K562 (cell line): ENCODE results near the gene ZNRF1. TPM values are rescaled to one million over a fixed set of nuclear protein-coding genes. Genes with fewer than 3 reads are reported as not detected.

Experiments used
- ATAC-seq: fragments of 200-7000 bp; cut with Tn5 transposase; 3 replicates; pipeline ENCODE4 v1.9.1; 2020; ENCODE audit warnings: moderate library complexity
- BruUV-seq: library from RNA; stranded (reverse); fragments of 400-500 nt; replicated peaks from 2 replicates; lab custom pipeline; 2021; lab: Mats Ljungman, UMichigan
- CTCF ChIA-PET: fragments of 300-600 bp; formaldehyde crosslinking; extraction: SDS; loops from one replicate; lab custom pipeline; 2021; ENCODE audit warnings: low intra/inter-chr PET ratio; lab: Yijun Ruan, JAX
- POLR2A ChIA-PET: fragments of 300-600, 350-650 bp; sonication (Branson Sonifier 250); formaldehyde crosslinking; extraction: SDS; loops from one replicate; lab custom pipeline; 2021; ENCODE audit warnings: antibody characterized with exemption, inconsistent platforms; lab: Yijun Ruan, JAX
- DNase-seq, 4 experiments: peaks; one replicate each; pipeline versions ENCODE4 v3.0.0 to v3.0.0-alpha.2; 2011 to 2018; ENCODE audit warnings: low spot score in 3 of 4, mixed read lengths in 3 of 4; ENCODE audit errors: extremely low read depth in 1 of 4
- FAIRE-seq: peaks from 2 replicates; lab custom pipeline; 2011; peaks lifted over from hg19 to GRCh38; lab: Jason Lieb, UNC
- H2AFZ ChIP-seq: 2 replicates; pipeline ENCODE4 v1.6.0; 2011; ENCODE audit warnings: low read depth, low read length, control low read depth, inconsistent platforms
- H3K27ac ChIP-seq: fragments of 200-600 bp; 3 replicates; pipeline ENCODE4 v1.8.0; 2011; ENCODE audit warnings: low read depth, mild to moderate bottlenecking, control low read depth, inconsistent platforms, low read length, moderate library complexity, mixed read lengths; ENCODE audit errors: extremely low read depth
- H3K27me3 ChIP-seq, 2 experiments: fragments of 300-600 bp in 1 of 2; 2 replicates in 1 of 2; 3 replicates in 1 of 2; pipeline versions ENCODE4 v1.6.0 to v1.8.0; 2011; ENCODE audit warnings: inconsistent platforms in 2 of 2, low read length in 2 of 2, mild to moderate bottlenecking in 1 of 2, mixed read lengths in 1 of 2, moderate library complexity in 1 of 2; ENCODE audit not compliant: control insufficient read depth in 2 of 2, insufficient read depth in 2 of 2
- H3K36me3 ChIP-seq: fragments of 300-600 bp; 3 replicates; pipeline ENCODE4 v1.8.0; 2011; ENCODE audit warnings: mild to moderate bottlenecking, low read length, inconsistent platforms; ENCODE audit not compliant: control insufficient read depth, insufficient read depth
- H3K4me1 ChIP-seq, 2 experiments: fragments of 200-600 bp in 1 of 2; replicated peaks in 1 of 2; 2 replicates in 1 of 2; 3 replicates in 1 of 2; pipeline versions ENCODE4 v1.5.1 to v1.8.0; 2011; ENCODE audit warnings: inconsistent platforms in 2 of 2, low read length in 2 of 2, mild to moderate bottlenecking in 1 of 2, mixed read lengths in 1 of 2, moderate library complexity in 1 of 2; ENCODE audit not compliant: control insufficient read depth in 2 of 2, insufficient read depth in 2 of 2
- H3K4me2 ChIP-seq: 2 replicates; pipeline ENCODE4 v1.6.1; 2011; ENCODE audit warnings: low read length, control low read depth, inconsistent platforms, mixed read lengths; ENCODE audit not compliant: insufficient read depth
- H3K4me3 ChIP-seq: fragments of 200-600 bp; sonication (generic), shearing (Covaris generic); 2 replicates; pipeline ENCODE4 v1.5.1; 2016; ENCODE audit warnings: control low read depth, inconsistent platforms
- H3K79me2 ChIP-seq: fragments of 200-600 bp; 3 replicates; pipeline ENCODE4 v1.8.0; 2011; ENCODE audit warnings: low read length, inconsistent platforms; ENCODE audit not compliant: control insufficient read depth, insufficient read depth
- H3K9ac ChIP-seq, 2 experiments: 2 replicates each; pipeline versions ENCODE4 v1.6.0 to v1.6.1; 2011; ENCODE audit warnings: low read depth in 2 of 2, low read length in 2 of 2, control low read depth in 1 of 2, inconsistent platforms in 1 of 2, mild to moderate bottlenecking in 1 of 2, mixed read lengths in 1 of 2; ENCODE audit not compliant: insufficient read depth in 1 of 2
- H3K9me1 ChIP-seq: one replicate; pipeline ENCODE4 v1.6.0; 2011; ENCODE audit warnings: inconsistent platforms, mild to moderate bottlenecking, low read length, moderate library complexity; ENCODE audit not compliant: control insufficient read depth, insufficient read depth
- H3K9me3 ChIP-seq: replicated peaks from 2 replicates; pipeline ENCODE4 v1.5.1; 2011; ENCODE audit warnings: low read depth, low read length, inconsistent platforms; ENCODE audit not compliant: control insufficient read depth, insufficient read depth
- H4K20me1 ChIP-seq: replicated peaks from 2 replicates; pipeline ENCODE4 v1.6.1; 2011; ENCODE audit warnings: low read length, inconsistent platforms, mixed read lengths; ENCODE audit not compliant: control insufficient read depth, insufficient read depth
- E2F6 ChIP-seq, 2 experiments: IDR thresholded peaks; 2 replicates each; pipeline ENCODE4 v1.6.1; 2011; ENCODE audit warnings: borderline replicate concordance in 1 of 2, control low read depth in 1 of 2, low read depth in 1 of 2, low read length in 1 of 2, mild to moderate bottlenecking in 1 of 2, mixed read lengths in 1 of 2, moderate library complexity in 1 of 2; ENCODE audit not compliant: insufficient read depth in 1 of 2, insufficient read length in 1 of 2, poor library complexity in 1 of 2, severe bottlenecking in 1 of 2; ENCODE audit errors: extremely low read depth in 1 of 2
- MYNN ChIP-seq, 2 experiments: sonication (generic); formaldehyde crosslinking in 1 of 2; IDR thresholded peaks; 2 replicates each; pipeline versions ENCODE4 v1.5.0 to v1.6.1; 2016 to 2020; ENCODE audit warnings: antibody characterized with exemption in 1 of 2, missing genetic modification reagents in 1 of 2
- NFE2 ChIP-seq: IDR thresholded peaks from 2 replicates; pipeline ENCODE4 v1.6.1; 2014; ENCODE audit warnings: antibody characterized with exemption, low read depth
- POLR2G ChIP-seq: fragments of 200-400 bp; formaldehyde crosslinking; IDR thresholded peaks from 2 replicates; pipeline ENCODE4 v1.6.1; 2017; ENCODE audit warnings: low read depth, mild to moderate bottlenecking, antibody characterized with exemption, low read length, moderate library complexity
- RBM22 ChIP-seq: fragments of 200-400 bp; formaldehyde crosslinking; IDR thresholded peaks from 2 replicates; pipeline ENCODE4 v1.6.1; 2018; ENCODE audit warnings: low read length, low read depth; ENCODE audit not compliant: poor library complexity, severe bottlenecking
- VEZF1 ChIP-seq: fragments of 200-800 bp; sonication (Bioruptor generic); IDR thresholded peaks from 2 replicates; pipeline ENCODE4 v1.6.1; 2017; ENCODE audit warnings: missing genetic modification characterization, missing compliant biosample characterization
- WGBS: fragments of 100-300 bp; shearing (Covaris generic); methylation state at CpG from one replicate; pipeline ENCODE4 v1.1.6; 2016; ENCODE audit warnings: low coverage, mixed read lengths; ENCODE audit not compliant: insufficient coverage; ENCODE audit errors: missing lambda C conversion rate; 5-methylcytosine and 5-hydroxymethylcytosine counted together
- in situ Hi-C: fragments of 300-500 bp; cut with MboI; formaldehyde crosslinking; loops from 4 replicates; pipeline ENCODE4 v1.15.0; 2018; ENCODE audit warnings: inconsistent platforms, mixed read lengths
- intact Hi-C: fragments of 100-400 bp; cut with micrococcal nuclease; formaldehyde crosslinking; loops from 2 replicates; pipeline ENCODE4 v1.14.2; 2022
- polyA plus RNA-seq, 8 experiments: library from polyadenylated mRNA; depleted of rRNA in 4 of 8; stranded (reverse) in 5 of 8; unstranded in 3 of 8; fragments of >200 nt; fragmentation: Nextera tagmentation in 2 of 8; fragmentation: Illumina TruSeq in 1 of 8; extraction: Ambion mirVana in 2 of 8; extraction: Trizol in 1 of 8; gene quantifications; 2 replicates each; pipeline versions ENCODE4 v1.2.1 to v1.2.3, GENCODE V29; 2011 to 2014; ENCODE audit warnings: inconsistent platforms in 1 of 8, missing spikeins in 1 of 8
- total RNA-seq, 7 experiments: library from RNA; depleted of rRNA in 6 of 7; stranded (reverse); fragments of >200 nt in 6 of 7; fragmentation: Illumina TruSeq in 2 of 7; extraction: Trizol in 2 of 7; gene quantifications; 2 replicates each; pipeline versions ENCODE4 v1.2.1 to v1.2.3, GENCODE V29; 2011 to 2021; ENCODE audit warnings: low replicate concordance in 1 of 7
- TF ChIP-seq, protein P1 (sequence below): fragments of 450-650 bp; IDR thresholded peaks from 2 replicates; pipeline ENCODE4 v1.6.1; 2016; ENCODE audit warnings: mild to moderate bottlenecking

Gene ZNRF1
- total and polyA plus RNA-seq, 9 of the 15 experiments (the other 6 are each of a cell fraction or from before 2014, with no cell fraction given) = 9.5 to 37.7 (median 20.0) TPM

GRCh38 chr16:75108792-75109731, 110.2 kb downstream of the ZNRF1 start:
- H2AFZ ChIP-seq = no peak overlapping the region

More at GRCh38 chr16:75108792-75109731, 110.2 kb downstream of the ZNRF1 start:
- no peak for ATAC-seq
- WGBS = 77% methylated on average over 25 of the region's 27 CpGs
- H3K4me3 ChIP-seq = no peak overlapping the region
- H3K27ac ChIP-seq = no peak overlapping the region
- peaks cover 21% of the 10 kb centered on the region; the same call in 2 of the 3 replicates for H3K36me3 ChIP-seq
- H3K9ac ChIP-seq = peak overlapping the region in 1 of 2 experiments; percentile 68; a peak in 2 of 4 replicates
- H3K27me3 ChIP-seq = no peaks in the 10 kb centered on the region
- H3K9me1 ChIP-seq = peaks cover 3% of the 10 kb centered on the region
- DNase-seq = no peak
- peaks cover 11 to 56% of the 10 kb centered on the region in 2 experiments; a peak in 4 of 5 replicates for H3K4me1 ChIP-seq
- H3K79me2 ChIP-seq = no peaks in the 10 kb centered on the region
- no TSS peak for BruUV-seq
- no peak overlapping the region for H3K4me2 ChIP-seq
- TF ChIP-seq POLR2G (peak; percentile 46; the same call in 1 of the 2 replicates), NFE2 (0 out of 2 replicates have a peak, but pooled peaks have one; percentile 19), VEZF1 (CRISPR knock-in tag) (peak; percentile 64; the same call in 1 of the 2 replicates), MYNN (IDR thresholded peaks at IDR 0.05) (0 out of 2 replicates have a peak, but pooled peaks have one; percentile 14), MYNN (CRISPR knock-in tag; IDR thresholded peaks at IDR 0.05) (no peak), RBM22 (peak; percentile 75), E2F6 (IDR thresholded peaks at IDR 0.05; ENCODE audit: borderline replicate concordance in 1 of 2, extremely low read depth in 1 of 2, insufficient read depth in 1 of 2, insufficient read length in 1 of 2, low read depth in 1 of 2, low read length in 1 of 2, poor library complexity in 1 of 2, severe bottlenecking in 1 of 2) (no peak)
- TF ChIP-seq, protein P1, sequence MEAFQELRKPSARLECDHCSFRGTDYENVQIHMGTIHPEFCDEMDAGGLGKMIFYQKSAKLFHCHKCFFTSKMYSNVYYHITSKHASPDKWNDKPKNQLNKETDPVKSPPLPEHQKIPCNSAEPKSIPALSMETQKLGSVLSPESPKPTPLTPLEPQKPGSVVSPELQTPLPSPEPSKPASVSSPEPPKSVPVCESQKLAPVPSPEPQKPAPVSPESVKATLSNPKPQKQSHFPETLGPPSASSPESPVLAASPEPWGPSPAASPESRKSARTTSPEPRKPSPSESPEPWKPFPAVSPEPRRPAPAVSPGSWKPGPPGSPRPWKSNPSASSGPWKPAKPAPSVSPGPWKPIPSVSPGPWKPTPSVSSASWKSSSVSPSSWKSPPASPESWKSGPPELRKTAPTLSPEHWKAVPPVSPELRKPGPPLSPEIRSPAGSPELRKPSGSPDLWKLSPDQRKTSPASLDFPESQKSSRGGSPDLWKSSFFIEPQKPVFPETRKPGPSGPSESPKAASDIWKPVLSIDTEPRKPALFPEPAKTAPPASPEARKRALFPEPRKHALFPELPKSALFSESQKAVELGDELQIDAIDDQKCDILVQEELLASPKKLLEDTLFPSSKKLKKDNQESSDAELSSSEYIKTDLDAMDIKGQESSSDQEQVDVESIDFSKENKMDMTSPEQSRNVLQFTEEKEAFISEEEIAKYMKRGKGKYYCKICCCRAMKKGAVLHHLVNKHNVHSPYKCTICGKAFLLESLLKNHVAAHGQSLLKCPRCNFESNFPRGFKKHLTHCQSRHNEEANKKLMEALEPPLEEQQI = no peak
- no peaks in the 10 kb centered on the region for H3K9me3 ChIP-seq
- POLR2A ChIA-PET = interaction anchor here (1.1 to 2.1 kb wide), 2 partner anchors 8 to 18 kb away, joined by 4 to 7 read pairs; partner anchors contain the start of gene LDHD
- in situ Hi-C loops (loop anchor here (5.0 kb wide), 1 partner anchor 117 kb away; no protein-coding TSS in a partner anchor), intact Hi-C loops (no loop called here)
- FAIRE-seq = no peak
- no peaks in the 10 kb centered on the region for H4K20me1 ChIP-seq
- CTCF ChIA-PET = no interaction called here
